Skin epidermis (tissue), 12 donors: Measurements from ENCODE around the gene HTRA1.

Source experiments
- H3K27ac ChIP-seq, 21 experiments: fragments of 200-600 bp; sonication (generic) in 11 of 21; one replicate each; pipeline ENCODE4 v1.5.0; 2020; ENCODE audit warnings: mild to moderate bottlenecking in 3 of 21, inconsistent platforms in 2 of 21, moderate library complexity in 2 of 21
- H3K4me3 ChIP-seq, 7 experiments: fragments of 200-600 bp; sonication (generic) in 2 of 7; one replicate each; pipeline ENCODE4 v1.5.0; 2020; ENCODE audit warnings: inconsistent platforms in 2 of 7, mild to moderate bottlenecking in 2 of 7, moderate library complexity in 1 of 7

HTRA1 gene

DNA sequence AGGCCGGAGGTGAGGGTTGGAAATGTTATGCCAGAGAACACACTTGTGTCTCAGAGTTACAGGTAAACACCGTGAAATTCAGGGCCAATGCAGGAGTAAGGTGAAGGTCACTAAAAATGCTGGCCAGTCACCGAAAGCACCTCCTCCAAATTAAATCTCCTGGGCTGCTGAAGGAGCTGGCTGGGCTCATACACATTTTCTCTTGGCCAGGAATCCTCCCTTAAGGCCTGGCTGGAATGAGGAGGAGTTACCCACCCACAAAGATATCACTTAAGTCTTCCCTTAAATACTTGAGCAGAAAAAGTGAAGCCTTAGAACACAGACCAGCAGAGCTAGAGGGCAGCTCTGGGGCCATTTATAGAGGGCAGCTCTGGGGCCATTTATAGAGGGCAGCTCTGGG is 46.3 kb downstream of the HTRA1 start:
- H3K4me3 ChIP-seq: no peak overlapping the region
- peak overlapping the region in 1 of 21 experiments; percentile 86 for H3K27ac ChIP-seq

DNA sequence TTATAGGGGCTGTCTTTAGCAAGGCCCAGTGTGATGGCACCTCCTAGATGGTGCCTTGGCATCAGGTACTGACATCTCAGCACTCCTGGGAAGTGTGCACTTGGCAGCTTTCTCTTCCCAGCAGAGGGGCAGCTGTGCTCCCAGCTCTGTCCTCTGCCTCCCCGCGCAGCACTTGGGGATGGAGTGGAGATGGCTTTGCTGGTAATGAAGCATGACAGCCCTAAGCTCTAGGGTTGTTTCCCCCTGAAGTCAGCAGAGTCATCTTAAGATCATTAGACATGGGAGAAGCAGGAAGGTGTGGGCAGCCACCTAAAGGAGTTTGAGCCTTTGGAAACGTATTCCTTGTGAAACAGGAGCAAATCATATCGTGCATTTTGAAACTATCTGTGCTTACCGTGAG is 46.7 kb downstream of the HTRA1 start:
- H3K4me3 ChIP-seq: no peak overlapping the region
- H3K27ac ChIP-seq: peak overlapping the region in 1 of 21 experiments; percentile 86

DNA sequence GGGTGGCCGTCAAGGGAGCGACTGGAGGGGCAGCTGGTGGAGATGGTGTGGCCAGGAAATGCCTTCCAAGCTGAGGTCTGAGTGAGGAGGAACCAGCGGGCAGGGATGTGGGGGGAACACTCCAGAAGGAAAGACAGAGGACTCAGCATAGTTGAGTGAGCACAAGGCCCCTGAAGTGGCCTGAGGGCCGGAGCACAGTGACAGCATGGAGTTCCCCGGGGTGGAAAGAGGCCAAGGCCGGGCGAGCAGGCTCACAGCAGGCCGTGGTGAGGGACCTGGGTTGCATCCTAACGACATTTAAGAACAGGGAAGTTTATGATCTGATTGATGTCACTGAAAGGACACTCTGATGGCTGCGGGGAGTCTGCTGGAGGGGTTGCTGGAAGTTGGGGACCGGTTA is 48.0 kb downstream of the HTRA1 start:
- Histone ChIP-seq H3K27ac (peak overlapping the region in 4 of 21 experiments; percentile 9 to 86 (median 30)), H3K4me3 (no peak overlapping the region)

DNA sequence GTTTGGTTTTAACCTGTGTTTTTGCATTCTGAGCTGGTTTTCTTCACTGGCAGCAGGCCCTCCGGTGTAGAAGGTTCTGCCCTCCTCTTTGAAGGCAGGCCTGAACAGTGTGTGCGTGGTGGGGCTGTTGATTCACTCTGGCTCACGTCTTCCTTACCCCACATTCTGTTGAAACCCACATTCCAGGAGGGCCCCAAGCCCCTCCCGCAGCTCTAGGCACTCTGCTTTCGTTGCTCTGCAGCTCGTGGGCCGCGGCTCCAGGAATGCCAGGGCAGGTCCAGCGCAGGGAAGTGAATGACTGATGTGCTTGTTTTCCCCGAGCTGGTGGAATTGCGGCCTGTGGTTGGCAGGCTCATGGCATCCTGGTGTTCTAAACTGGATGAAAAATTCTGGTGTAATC is 49.0 kb downstream of the HTRA1 start:
- peak overlapping the region in 4 of 21 experiments; percentile 35 to 86 (median 49) for H3K27ac ChIP-seq
- H3K4me3 ChIP-seq: no peak overlapping the region

DNA sequence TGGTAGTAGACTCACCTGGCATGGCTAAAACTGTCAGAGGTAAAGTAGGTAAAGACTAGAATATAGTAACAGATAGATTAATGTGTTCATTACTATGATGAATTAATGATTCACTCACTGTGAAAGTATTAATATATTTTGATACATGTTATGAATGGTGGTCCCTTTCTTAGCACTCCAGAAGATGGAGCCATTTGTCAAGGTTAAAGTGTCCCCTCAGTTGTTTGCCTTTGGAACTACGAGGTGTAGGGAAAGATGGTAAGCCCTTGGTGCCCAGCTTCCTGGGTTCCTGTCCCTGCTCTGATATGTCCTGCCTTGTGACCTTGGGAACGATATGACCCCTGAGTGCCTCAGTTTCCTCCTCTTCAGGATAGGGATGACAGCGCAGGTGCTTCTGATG is 49.4 kb downstream of the HTRA1 start:
- H3K27ac ChIP-seq: peak overlapping the region in 2 of 21 experiments; percentile 43 to 86
- H3K4me3 ChIP-seq: no peak overlapping the region

DNA sequence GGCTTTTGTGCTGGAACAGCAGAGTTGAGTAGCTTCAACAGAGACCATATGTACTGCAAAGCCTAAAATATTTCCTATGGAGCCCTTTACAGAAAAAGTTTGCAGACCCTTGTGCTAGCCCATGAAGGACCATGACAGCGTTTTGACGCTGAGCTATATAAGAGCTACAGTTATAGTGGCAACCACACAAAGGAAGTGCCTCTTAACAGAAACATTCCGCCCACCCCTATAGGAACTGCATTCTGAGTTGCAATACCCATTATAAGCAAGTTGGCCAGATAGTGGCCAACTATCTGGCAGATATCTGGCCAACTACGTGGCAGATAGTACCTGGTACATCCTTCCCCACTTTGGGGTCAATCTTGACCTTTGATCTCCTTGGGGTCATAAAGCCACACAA is 51.7 kb downstream of the HTRA1 start:
- no peak overlapping the region for H3K4me3 ChIP-seq
- H3K27ac ChIP-seq: no peak overlapping the region

DNA sequence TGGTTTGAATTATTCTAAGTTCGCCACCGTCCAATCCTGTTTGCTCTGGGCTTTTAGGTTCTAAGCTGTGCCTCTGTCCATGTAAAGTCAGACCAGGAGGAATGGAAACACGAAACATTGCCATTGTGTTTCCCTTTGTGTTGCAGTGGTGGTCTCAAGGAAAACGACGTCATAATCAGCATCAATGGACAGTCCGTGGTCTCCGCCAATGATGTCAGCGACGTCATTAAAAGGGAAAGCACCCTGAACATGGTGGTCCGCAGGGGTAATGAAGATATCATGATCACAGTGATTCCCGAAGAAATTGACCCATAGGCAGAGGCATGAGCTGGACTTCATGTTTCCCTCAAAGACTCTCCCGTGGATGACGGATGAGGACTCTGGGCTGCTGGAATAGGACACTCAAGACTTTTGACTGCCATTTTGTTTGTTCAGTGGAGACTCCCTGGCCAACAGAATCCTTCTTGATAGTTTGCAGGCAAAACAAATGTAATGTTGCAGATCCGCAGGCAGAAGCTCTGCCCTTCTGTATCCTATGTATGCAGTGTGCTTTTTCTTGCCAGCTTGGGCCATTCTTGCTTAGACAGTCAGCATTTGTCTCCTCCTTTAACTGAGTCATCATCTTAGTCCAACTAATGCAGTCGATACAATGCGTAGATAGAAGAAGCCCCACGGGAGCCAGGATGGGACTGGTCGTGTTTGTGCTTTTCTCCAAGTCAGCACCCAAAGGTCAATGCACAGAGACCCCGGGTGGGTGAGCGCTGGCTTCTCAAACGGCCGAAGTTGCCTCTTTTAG is 52.9 kb downstream of the HTRA1 start:
- H3K27ac ChIP-seq: peak overlapping the region in 1 of 21 experiments; percentile 79

DNA sequence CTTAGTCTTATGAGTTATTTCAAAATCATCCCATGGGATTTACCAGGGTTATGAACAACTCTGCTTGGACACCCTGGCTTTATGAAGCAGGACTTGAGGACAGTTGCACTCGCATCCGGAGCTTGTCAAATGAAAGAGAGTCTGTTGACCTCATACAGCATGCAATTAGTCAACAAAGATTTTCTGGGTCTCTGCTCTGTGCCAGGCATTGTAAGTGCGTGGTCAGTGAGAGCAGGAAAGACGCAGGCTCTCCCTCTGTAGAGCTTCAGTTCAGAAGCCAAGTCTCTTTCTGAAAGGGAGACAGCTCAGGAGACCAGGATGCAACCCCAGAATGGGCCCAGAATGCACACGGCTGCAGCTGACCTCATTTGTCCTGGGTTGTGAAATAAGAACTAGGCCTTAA is 53.7 kb downstream of the HTRA1 start:
- H3K27ac ChIP-seq: peak overlapping the region in 5 of 21 experiments; percentile 11 to 79 (median 38)
- no peak overlapping the region for H3K4me3 ChIP-seq

More for the DNA sequence above, 52.9 kb downstream of the HTRA1 start:
- H3K4me3 ChIP-seq: no peak overlapping the region

DNA sequence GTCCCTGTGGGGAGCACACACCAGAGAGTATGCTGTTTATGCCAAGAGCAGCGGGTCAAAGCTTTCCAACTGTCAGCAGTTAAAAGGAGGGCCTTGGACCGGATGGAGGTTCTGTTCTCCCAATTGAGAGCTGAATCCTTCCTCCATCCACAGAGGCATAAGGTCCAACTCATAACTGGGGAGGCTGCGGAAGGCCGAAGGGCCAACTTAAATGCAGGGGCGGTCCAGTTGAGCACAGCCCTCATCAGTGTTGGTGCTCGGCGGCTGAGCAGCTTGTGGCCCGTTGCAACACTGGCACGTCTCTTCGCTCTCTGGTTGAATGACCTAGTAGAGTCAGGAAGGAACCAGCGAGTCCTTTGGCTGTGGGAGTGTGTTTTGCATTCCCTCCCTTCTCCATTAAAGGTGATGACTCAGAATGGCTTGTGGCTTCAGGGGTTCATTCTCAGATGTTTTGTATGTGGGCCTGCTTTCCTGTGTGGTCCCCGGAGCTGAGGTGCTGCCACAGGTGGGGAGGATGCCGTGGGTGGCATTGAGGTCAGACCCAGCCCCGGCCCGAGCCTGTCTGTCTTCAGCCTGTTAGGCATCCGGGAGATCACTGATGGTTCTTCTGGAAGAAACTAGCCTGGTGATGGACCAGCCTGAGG is 54.4 kb downstream of the HTRA1 start:
- Histone ChIP-seq H3K4me3 (no peak overlapping the region), H3K27ac (peak overlapping the region in 5 of 21 experiments; percentile 11 to 79 (median 38))

DNA sequence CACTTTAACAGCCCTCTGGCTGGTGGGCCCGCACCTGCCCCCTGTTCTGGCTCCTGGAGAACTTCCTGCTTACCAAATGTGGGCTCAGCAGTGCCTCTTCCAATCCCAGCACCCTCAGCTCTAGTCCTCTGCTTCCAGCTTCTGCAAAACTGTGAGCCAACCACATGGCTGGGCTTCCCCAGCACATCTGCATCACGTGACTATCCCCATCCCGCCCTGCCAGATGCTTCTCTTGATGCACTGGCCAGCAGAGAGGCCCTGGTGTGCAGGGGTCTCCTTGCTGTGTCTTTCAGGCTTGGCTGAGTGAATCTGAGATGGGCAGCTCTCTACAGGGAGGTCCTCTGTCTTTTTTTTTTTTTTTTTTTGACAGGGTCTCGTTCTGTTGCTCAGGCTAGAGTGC is 55.4 kb downstream of the HTRA1 start:
- no peak overlapping the region for H3K4me3 ChIP-seq

DNA sequence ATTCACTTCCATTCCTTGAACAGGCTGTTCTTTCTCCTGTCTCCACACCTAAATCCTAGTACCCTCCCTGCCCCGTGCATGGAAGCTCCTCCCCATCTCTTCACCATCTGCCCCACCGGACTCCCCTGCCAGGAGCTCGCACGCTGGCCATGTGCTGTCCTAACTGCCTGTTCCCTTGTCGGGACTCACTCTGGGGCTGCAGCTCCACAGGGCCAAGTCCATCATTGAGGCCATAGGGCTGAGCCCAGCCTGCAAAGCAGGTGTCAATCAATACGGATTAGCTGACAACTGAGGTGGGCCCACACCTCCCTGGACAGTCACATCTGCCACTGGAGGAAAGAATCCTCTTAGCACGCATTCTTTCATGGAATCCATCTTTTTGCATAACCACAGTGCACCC is 57.8 kb downstream of the HTRA1 start:
- Histone ChIP-seq H3K4me3 (no peak overlapping the region), H3K27ac (no peak overlapping the region)

More for the DNA sequence above, 55.4 kb downstream of the HTRA1 start:
- peak overlapping the region in 2 of 21 experiments; percentile 67 to 79 for H3K27ac ChIP-seq

DNA sequence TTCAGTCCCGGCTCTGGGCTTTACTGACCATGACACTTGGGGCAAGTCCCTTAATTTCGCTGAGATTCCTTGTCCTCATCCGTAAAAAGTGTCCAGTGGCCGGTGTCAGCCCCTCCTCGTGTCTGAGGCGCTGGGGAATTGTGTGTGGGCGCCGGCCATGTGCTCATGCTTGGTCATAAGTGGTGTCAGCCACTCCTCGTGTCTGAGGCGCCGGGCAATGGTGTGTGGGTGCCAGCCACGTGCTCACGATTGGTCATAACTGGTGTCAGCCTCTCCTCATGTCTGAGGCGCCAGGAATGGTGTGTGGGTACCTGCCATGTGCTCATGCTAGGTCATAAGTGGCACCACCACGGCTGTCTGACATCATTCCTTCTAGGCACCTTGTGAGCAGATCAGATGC is 58.5 kb downstream of the HTRA1 start:
- Histone ChIP-seq H3K4me3 (no peak overlapping the region), H3K27ac (no peak overlapping the region)

DNA sequence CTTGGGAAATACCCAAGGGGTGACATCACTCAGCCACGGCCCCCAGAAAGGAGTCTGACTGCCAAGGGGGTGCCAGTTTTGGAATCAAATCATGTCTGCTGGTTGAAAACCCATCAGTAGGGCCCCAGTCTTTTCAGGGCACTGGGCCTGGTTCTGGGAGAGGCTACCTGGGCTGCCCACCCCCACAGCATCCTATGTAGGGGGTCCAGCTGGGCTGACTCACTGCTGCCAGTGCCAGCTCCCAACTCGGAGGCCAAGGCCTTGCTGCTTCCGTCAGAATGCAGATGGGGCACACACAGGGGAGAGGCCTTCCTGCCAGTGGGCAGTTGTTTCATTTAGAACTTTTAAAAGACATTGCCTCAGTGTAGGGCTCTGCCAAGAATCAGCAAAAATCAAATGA is 59.7 kb downstream of the HTRA1 start:
- Histone ChIP-seq H3K4me3 (no peak overlapping the region), H3K27ac (peak overlapping the region in 2 of 21 experiments; percentile 26 to 31)

DNA sequence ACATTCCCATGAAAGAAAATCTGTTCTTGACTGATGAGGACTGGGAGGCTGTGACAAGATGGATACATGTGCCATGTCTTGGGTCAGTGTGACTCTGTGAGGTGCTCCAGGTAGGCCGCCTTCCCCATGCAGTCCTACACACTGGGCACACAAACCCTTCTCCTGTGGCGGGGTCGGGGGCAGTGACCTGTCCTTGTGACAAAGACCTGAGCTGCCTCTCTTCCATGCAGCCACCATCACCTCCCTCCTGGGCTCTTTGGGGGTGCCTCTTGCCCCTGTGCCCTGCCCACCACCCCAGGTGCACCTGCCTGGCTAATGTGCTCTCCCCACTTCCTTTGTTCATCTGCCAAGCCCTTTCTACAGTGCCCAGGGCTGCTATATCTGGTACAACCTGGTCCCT is 63.5 kb downstream of the HTRA1 start:
- no peak overlapping the region for H3K4me3 ChIP-seq

DNA sequence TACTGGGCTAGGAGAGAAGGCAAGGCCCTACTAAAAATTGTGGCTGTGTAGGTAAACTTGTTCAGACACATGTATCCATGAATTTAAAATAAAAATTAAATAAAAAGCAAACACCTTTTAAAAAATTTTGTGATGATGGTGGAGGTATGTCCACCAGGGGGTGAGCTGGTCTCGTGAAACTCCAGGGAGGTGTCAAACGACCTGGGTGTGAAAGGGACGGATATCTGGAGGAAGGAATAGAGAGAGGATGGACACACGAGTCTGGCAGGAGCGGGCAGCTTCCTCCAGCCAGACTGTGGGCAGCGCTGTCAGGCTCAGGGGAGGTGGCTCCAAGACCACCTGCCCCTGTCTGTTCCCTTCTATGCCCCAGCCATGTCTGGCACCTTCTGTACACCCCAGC is 64.4 kb downstream of the HTRA1 start:
- Histone ChIP-seq H3K27ac (no peak overlapping the region), H3K4me3 (no peak overlapping the region)

More for the DNA sequence above, 63.5 kb downstream of the HTRA1 start:
- H3K27ac ChIP-seq: no peak overlapping the region

DNA sequence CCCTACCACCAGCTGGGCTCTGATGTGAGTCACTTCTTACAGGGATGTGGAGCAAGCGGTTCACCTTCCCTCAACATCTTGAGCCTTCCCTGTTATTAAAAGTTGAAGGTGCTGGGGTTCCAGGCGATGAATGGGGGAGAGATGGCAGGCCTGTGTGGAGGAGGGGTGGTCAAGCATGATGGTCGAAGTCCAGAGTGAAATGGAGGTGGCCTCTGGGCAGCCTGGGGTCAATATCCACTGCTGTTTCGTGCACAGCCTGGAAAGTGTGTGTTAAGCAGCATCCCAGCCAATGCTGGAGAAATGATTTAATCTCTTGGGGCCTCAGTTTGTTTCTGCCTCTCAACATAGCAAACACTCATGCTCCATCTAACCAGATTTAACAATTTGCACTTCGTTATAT is 65.5 kb downstream of the HTRA1 start:
- H3K4me3 ChIP-seq: no peak overlapping the region

DNA sequence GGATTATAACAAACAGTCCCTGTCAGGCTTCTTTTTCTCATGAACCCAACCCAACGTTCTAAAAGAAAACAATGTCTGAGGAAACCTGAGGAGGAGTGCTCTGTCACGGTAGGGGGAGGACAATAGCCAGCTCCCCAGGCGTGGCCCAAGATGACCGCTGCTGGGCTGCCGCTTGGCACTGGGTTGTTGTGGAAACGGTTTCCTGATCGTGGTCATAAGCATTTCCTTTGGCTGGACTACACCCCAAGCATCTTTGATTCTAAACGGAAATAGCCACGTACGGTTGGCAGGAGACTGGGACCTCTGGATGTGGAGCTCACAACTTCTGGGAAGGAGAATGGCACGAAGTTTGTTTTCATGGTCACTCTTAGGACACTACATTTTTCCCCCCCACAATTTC is 68.8 kb downstream of the HTRA1 start:
- no peak overlapping the region for H3K4me3 ChIP-seq
- peak overlapping the region in 4 of 21 experiments; percentile 59 to 68 (median 65) for H3K27ac ChIP-seq

More for the DNA sequence above, 65.5 kb downstream of the HTRA1 start:
- no peak overlapping the region for H3K27ac ChIP-seq

DNA sequence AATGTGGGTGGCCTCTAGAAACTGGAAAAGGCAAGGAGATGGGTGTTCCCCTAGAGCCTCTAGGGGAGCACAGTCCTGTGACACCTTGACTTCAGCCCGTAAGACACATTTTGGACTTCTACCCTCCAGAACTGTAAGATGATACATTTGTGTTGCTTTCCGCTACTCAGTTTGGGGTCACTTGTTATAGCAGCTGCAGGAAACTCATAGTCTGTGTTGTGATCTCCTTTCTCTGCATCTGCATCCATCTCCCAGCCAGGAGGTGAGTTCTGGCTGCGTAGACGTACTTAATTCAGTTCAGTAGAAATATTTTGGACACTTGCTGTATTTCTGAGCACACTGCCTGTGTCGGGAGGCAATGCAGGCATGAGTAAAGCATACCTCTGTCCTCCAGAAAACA is 69.9 kb downstream of the HTRA1 start:
- H3K27ac ChIP-seq: no peak overlapping the region
- no peak overlapping the region for H3K4me3 ChIP-seq

DNA sequence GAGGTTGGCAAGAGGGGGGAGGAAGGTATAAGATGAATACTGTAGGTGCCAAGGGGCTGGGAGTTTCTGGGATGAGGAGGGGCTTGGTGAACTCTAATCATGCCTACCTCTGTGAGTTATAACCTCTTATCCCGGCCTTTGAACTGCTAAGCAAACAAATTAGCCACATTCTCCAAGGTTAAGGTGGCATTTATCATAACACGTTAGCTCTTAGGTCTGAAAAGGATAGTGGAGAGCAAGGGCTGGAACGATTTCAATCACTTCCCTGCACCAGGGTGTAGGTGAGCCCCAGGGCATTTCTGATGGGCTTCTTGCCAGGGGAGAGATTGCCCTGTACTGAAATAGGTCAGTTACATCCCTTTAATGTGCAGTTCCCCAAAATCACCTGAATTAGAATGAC is 70.6 kb downstream of the HTRA1 start:
- H3K4me3 ChIP-seq: no peak overlapping the region
- H3K27ac ChIP-seq: no peak overlapping the region

DNA sequence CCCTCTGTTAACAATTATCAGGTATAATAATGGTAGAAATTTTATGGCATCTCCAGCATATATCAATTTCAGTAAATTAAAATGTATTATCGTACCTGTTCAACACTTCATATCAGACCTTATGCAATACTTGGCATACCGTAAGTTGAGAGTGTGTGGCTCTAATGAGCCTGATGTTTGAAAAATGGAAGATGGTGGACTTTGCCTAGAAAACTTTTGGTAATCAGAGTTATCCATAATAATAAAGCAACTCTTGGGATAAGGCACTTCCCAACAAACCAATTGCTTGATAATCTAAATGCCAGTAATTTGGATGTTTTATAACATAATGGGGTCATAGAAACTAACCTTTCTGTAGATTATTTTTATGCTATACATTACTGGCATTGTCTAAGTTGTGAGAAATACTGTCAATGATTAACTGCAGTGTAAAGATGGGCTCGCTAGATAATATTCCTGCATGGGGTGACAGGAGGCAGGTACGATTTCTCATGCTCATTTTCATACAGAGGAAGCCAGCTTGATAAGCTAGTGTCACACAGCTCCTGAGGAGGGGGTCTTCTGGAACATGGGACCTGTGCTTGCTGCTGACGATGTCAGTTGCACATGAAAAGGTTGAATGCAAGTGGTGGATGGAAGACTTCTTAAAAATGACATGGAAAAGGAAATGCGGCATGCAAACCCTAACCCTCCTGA is 71.4 kb downstream of the HTRA1 start:
- H3K27ac ChIP-seq: no peak overlapping the region
- no peak overlapping the region for H3K4me3 ChIP-seq

DNA sequence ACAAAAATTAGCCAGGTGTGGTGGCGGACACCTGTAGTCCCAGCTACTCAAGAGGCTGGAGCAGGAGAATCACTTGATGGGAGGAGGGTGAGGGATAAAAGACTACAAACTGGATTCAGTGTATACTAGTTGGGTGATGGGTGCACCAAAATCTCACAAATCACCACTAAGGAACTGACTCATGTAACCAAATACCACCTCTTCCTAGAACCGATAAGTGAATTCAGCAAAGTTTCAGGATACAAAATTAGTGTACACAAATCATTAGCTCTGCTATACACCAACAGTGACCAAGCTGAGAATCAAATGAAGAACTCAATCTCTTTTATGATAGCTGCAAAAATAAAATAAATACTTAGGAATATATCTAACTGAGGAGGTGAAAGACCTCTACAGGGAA is 76.2 kb downstream of the HTRA1 start:
- H3K27ac ChIP-seq: no peak overlapping the region
- no peak overlapping the region for H3K4me3 ChIP-seq
